RWPE2 (cell line): Measurements from ENCODE around the gene CSRP2.

ENCODE experiments used
- ATAC-seq: fragments of 200-7000 bp; cut with Tn5 transposase; 3 replicates; pipeline ENCODE4 v1.9.1; 2021; ENCODE audit warnings: low read depth
- DNase-seq: peaks from one replicate; pipeline ENCODE4 v3.0.0-alpha.2; 2020; ENCODE audit warnings: low spot score
- H3K27ac ChIP-seq: fragments of 450-650 bp; 2 replicates; pipeline ENCODE4 v1.5.1; 2017; ENCODE audit warnings: mild to moderate bottlenecking; ENCODE audit not compliant: poor library complexity, severe bottlenecking
- H3K27me3 ChIP-seq: fragments of 250-450 bp; sonication (Bioruptor Pico); 2 replicates; pipeline ENCODE4 v1.5.1; 2021; ENCODE audit warnings: mild to moderate bottlenecking, moderate library complexity; ENCODE audit not compliant: insufficient read depth, poor library complexity, severe bottlenecking
- H3K36me3 ChIP-seq: fragments of 250-450 bp; sonication (Bioruptor Pico); 2 replicates; pipeline ENCODE4 v1.5.1; 2020; ENCODE audit warnings: low read depth, mild to moderate bottlenecking, moderate library complexity
- H3K4me1 ChIP-seq: fragments of 250-450 bp; sonication (Bioruptor Pico); 2 replicates; pipeline ENCODE4 v1.5.1; 2021; ENCODE audit warnings: mild to moderate bottlenecking, moderate library complexity; ENCODE audit not compliant: insufficient read depth, poor library complexity, severe bottlenecking
- H3K4me3 ChIP-seq: fragments of 250-450 bp; sonication (Bioruptor Pico); 2 replicates; pipeline ENCODE4 v1.5.1; 2021; ENCODE audit warnings: mild to moderate bottlenecking, moderate library complexity; ENCODE audit not compliant: severe bottlenecking
- H3K9me3 ChIP-seq: fragments of 250-450 bp; sonication (Bioruptor Pico); 2 replicates; pipeline ENCODE4 v1.5.1; 2021; ENCODE audit warnings: mild to moderate bottlenecking, moderate library complexity; ENCODE audit not compliant: severe bottlenecking
- TF ChIP-seq, protein P1 (sequence below): fragments of 450-650 bp; IDR thresholded peaks from one replicate; pipeline ENCODE4 v1.5.1; 2017; ENCODE audit warnings: mild to moderate bottlenecking, moderate library complexity; ENCODE audit not compliant: poor library complexity, severe bottlenecking

CSRP2 gene

GRCh38 chr12:76908303-76909017 is 29.6 kb upstream of the CSRP2 start:
- Histone ChIP-seq H3K27ac (no peak overlapping the region), H3K9me3 (no peaks in the 10 kb centered on the region), H3K4me1 (no peaks in the 10 kb centered on the region), H3K36me3 (no peaks in the 10 kb centered on the region), H3K4me3 (no peak overlapping the region), H3K27me3 (no peaks in the 10 kb centered on the region)
- DNase-seq, result no peak
- TF ChIP-seq, protein P1, sequence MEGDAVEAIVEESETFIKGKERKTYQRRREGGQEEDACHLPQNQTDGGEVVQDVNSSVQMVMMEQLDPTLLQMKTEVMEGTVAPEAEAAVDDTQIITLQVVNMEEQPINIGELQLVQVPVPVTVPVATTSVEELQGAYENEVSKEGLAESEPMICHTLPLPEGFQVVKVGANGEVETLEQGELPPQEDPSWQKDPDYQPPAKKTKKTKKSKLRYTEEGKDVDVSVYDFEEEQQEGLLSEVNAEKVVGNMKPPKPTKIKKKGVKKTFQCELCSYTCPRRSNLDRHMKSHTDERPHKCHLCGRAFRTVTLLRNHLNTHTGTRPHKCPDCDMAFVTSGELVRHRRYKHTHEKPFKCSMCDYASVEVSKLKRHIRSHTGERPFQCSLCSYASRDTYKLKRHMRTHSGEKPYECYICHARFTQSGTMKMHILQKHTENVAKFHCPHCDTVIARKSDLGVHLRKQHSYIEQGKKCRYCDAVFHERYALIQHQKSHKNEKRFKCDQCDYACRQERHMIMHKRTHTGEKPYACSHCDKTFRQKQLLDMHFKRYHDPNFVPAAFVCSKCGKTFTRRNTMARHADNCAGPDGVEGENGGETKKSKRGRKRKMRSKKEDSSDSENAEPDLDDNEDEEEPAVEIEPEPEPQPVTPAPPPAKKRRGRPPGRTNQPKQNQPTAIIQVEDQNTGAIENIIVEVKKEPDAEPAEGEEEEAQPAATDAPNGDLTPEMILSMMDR, result no peak
- no peak for ATAC-seq

- Histone ChIP-seq H3K36me3 (no peaks in the 10 kb centered on the region), H3K4me1 (no peaks in the 10 kb centered on the region), H3K27ac (no peak overlapping the region), H3K9me3 (no peaks in the 10 kb centered on the region), H3K4me3 (no peak overlapping the region), H3K27me3 (no peaks in the 10 kb centered on the region)
- DNase-seq (no peak), ATAC-seq (no peak)
- TF ChIP-seq, protein P1, result no peak
These were observed 23.0 kb upstream of the CSRP2 start for GRCh38 chr12:76901628-76902380.

DNA sequence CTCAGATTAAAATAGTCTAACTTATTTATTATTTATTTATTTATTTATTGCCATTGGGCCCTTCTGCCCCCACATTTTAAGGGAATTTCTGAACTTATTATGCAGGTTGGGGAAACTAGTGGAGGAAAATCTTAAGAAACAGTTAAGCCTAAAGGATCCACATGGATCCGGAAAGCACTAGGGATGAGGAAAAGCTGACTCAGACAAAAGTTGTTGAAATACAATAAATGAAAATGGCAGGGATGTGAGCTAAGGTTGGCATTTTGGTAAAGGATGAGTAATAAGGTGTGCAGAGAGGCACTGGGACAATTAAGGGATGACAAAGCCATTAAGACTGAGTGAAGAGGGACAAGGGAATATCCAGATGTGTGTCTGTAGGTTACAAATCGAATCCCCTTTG is 20.7 kb upstream of the CSRP2 start:
- no peak for ATAC-seq

GRCh38 chr12:76898442-76898841 is 19.6 kb upstream of the CSRP2 start:
- TF ChIP-seq, protein P1, result no peak
- Histone ChIP-seq H3K4me3 (no peak overlapping the region), H3K36me3 (no peaks in the 10 kb centered on the region), H3K27ac (no peak overlapping the region), H3K9me3 (no peaks in the 10 kb centered on the region), H3K4me1 (no peaks in the 10 kb centered on the region), H3K27me3 (no peaks in the 10 kb centered on the region)
- ATAC-seq (no peak), DNase-seq (no peak)

More for the DNA sequence above, 20.7 kb upstream of the CSRP2 start:
- H3K36me3 ChIP-seq, result no peaks in the 10 kb centered on the region
- no peak overlapping the region for H3K27ac ChIP-seq
- no peak for DNase-seq
- no peaks in the 10 kb centered on the region for H3K9me3 ChIP-seq
- no peaks in the 10 kb centered on the region for H3K27me3 ChIP-seq
- TF ChIP-seq, protein P1, result no peak
- no peaks in the 10 kb centered on the region for H3K4me1 ChIP-seq
- H3K4me3 ChIP-seq, result no peak overlapping the region

DNA sequence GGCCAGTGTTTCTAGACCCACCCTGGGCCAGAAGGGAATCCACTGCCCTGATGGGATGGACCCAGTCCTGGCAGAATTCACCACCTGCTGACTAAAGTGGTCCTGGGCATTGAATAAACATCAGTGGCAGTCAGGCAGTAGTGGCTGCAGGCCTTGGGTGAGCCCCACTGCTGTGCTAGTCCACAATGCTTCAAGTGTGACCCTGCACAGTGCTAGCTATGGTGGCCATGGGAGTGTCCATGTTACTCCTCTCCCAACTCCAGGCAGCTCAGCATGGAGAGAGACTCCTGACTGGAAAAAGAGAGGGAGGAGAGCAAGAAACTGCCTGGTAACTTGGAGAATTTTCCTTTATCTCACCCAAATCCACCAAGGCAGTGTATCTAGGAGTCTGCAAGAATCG is 17.5 kb upstream of the CSRP2 start:
- Histone ChIP-seq H3K4me1 (no peaks in the 10 kb centered on the region), H3K36me3 (no peaks in the 10 kb centered on the region), H3K27ac (no peak overlapping the region), H3K4me3 (no peak overlapping the region), H3K9me3 (no peaks in the 10 kb centered on the region), H3K27me3 (no peaks in the 10 kb centered on the region)
- ATAC-seq, result no peak
- DNase-seq, result no peak
- TF ChIP-seq, protein P1, result no peak
